HG03432 (cell line): ENCODE data around the gene OR52E5.

Experiments
- ATAC-seq: cut with Tn5 transposase; IDR thresholded peaks from one replicate; pipeline ENCODE4 v1.9.1; 2021; ENCODE audit warnings: mild to moderate bottlenecking, moderate library complexity; ENCODE audit not compliant: unreplicated experiment

Gene OR52E5

GRCh38 chr11:5932671-5933070, 39.7 kb downstream of the OR52E5 start:
- no peak for ATAC-seq

GRCh38 chr11:5933116-5933515, 40.1 kb downstream of the OR52E5 start:
- ATAC-seq = no peak

GRCh38 chr11:5937868-5938602, 45.0 kb downstream of the OR52E5 start:
- no peak for ATAC-seq

GRCh38 chr11:5938603-5938965, 45.6 kb downstream of the OR52E5 start:
- ATAC-seq = no peak

- ATAC-seq = no peak
Observed at GRCh38 chr11:5940748-5941147, 47.7 kb downstream of the OR52E5 start.

GRCh38 chr11:5941951-5942350, 48.9 kb downstream of the OR52E5 start, which contains the start of gene OR56A3:
Gene OR56A3 (plus strand): TSS chr11:5942251. CDS start chr11:5947347, 5,096 bp downstream.
- ATAC-seq = no peak
